GM12878 (cell line): ENCODE data around the gene BGLAP. TPM values are rescaled to one million over a fixed set of nuclear protein-coding genes. Genes with fewer than 3 reads are reported as not detected.
A peak's percentile ranks its signal among the peaks of the same experiment; 100 is the strongest.

Experiments
- CBX3 ChIP-seq: fragments of 200-600 bp; sonication (generic); IDR thresholded peaks from 2 replicates; pipeline ENCODE4 v1.6.1; 2016; ENCODE audit warnings: low read depth, borderline replicate concordance
- CEBPB ChIP-seq, 2 experiments: fragments of 150-350 bp in 1 of 2; IDR thresholded peaks; 2 replicates each; pipeline ENCODE4 v1.6.1; 2012 to 2014; ENCODE audit warnings: low read depth in 2 of 2, low read length in 2 of 2, borderline replicate concordance in 1 of 2, inconsistent platforms in 1 of 2
- CHD2 ChIP-seq: IDR thresholded peaks from 2 replicates; pipeline ENCODE4 v1.6.1; 2011; ENCODE audit warnings: low read depth, low read length, improper control_type of control experiment, borderline replicate concordance
- CREB1 ChIP-seq: IDR thresholded peaks from 2 replicates; pipeline ENCODE4 v1.6.1; 2012; ENCODE audit warnings: low read depth, mild to moderate bottlenecking, inconsistent platforms
- GATAD2B ChIP-seq: fragments of 450-650 bp; conservative IDR thresholded peaks from 2 replicates; pipeline ENCODE4 v1.6.1; 2017; ENCODE audit warnings: low read depth, mild to moderate bottlenecking, moderate library complexity
- HDAC2 ChIP-seq: fragments of 200-600 bp; sonication (generic); IDR thresholded peaks from 2 replicates; pipeline ENCODE4 v1.6.1; 2017
- KAT2A ChIP-seq: conservative IDR thresholded peaks from 2 replicates; pipeline ENCODE4 v1.6.1; 2011; ENCODE audit warnings: low read depth, low read length; ENCODE audit not compliant: control insufficient read depth
- NFIC ChIP-seq: IDR thresholded peaks from 2 replicates; pipeline ENCODE4 v1.6.1; 2012; ENCODE audit warnings: low read depth, mild to moderate bottlenecking, inconsistent platforms, low read length, moderate library complexity
- NR2C2 ChIP-seq: IDR thresholded peaks from 2 replicates; pipeline ENCODE4 v1.6.1; 2011; ENCODE audit warnings: borderline replicate concordance, low read depth; ENCODE audit not compliant: control insufficient read depth, insufficient read length
- POLR2A ChIP-seq: IDR thresholded peaks from 2 replicates; pipeline ENCODE4 v1.6.1; 2011; ENCODE audit warnings: low read depth, mild to moderate bottlenecking, low read length
- POU2F2 ChIP-seq: IDR thresholded peaks from 3 replicates; pipeline ENCODE4 v1.6.1; 2011; ENCODE audit warnings: low read depth, mild to moderate bottlenecking, low read length, borderline replicate concordance
- RUNX3 ChIP-seq: IDR thresholded peaks from 2 replicates; pipeline ENCODE4 v1.6.1; 2012; ENCODE audit warnings: low read length, inconsistent platforms
- SMAD1 ChIP-seq: fragments of 450-650 bp; IDR thresholded peaks from 2 replicates; pipeline ENCODE4 v1.6.1; 2018; ENCODE audit warnings: mild to moderate bottlenecking, low read depth; ENCODE audit not compliant: partially characterized antibody
- TCF12 ChIP-seq: IDR thresholded peaks from 2 replicates; pipeline ENCODE4 v1.6.1; 2011; ENCODE audit warnings: low read depth, mild to moderate bottlenecking, low read length
- YY1 ChIP-seq: IDR thresholded peaks from 2 replicates; pipeline ENCODE4 v1.6.1; 2011; ENCODE audit warnings: low read depth, mild to moderate bottlenecking, low read length
- ZNF24 ChIP-seq: fragments of 450-650 bp; IDR thresholded peaks from 2 replicates; pipeline ENCODE4 v1.6.1; 2017; ENCODE audit warnings: antibody characterized with exemption, mild to moderate bottlenecking
- polyA plus RNA-seq, 11 experiments: library from polyadenylated mRNA; depleted of rRNA in 4 of 11; unstranded in 6 of 11; stranded (reverse) in 5 of 11; fragments of >200 nt; fragmentation: Nextera tagmentation in 4 of 11; fragmentation: Illumina TruSeq in 1 of 11; extraction: Ambion mirVana in 4 of 11; extraction: Trizol in 1 of 11; gene quantifications; 1 replicate in 1 of 11; 2 replicates in 10 of 11; pipeline versions ENCODE4 v1.2.1 to v1.2.3, GENCODE V29; 2011 to 2016; ENCODE audit warnings: inconsistent platforms in 2 of 11, missing spikeins in 2 of 11, low read depth in 1 of 11
- total RNA-seq, 4 experiments: library from RNA; depleted of rRNA in 3 of 4; stranded (reverse); fragments of >200 nt in 3 of 4; fragmentation: Illumina TruSeq in 1 of 4; extraction: Trizol in 1 of 4; gene quantifications; 2 replicates each; pipeline versions ENCODE4 v1.2.1 to v1.2.3, GENCODE V29; 2013 to 2021
- TF ChIP-seq, protein P1 (sequence below): fragments of 450-650 bp; IDR thresholded peaks from 2 replicates; pipeline ENCODE4 v1.6.1; 2016; ENCODE audit warnings: mild to moderate bottlenecking, moderate library complexity, borderline replicate concordance
- TF ChIP-seq, protein P2 (sequence below), 3 experiments: IDR thresholded peaks in 2 of 3; conservative IDR thresholded peaks in 1 of 3; 2 replicates each; pipeline ENCODE4 v1.5.1; 2011; ENCODE audit warnings: low read depth in 3 of 3, low read length in 3 of 3, mild to moderate bottlenecking in 3 of 3, control low read depth in 2 of 3, moderate library complexity in 2 of 3, inconsistent platforms in 1 of 3, mixed read lengths in 1 of 3; ENCODE audit not compliant: control insufficient read depth in 2 of 3, insufficient read depth in 1 of 3; ENCODE audit errors: extremely low read depth in 1 of 3
- TF ChIP-seq, protein P3 (sequence below): fragments of 450-650 bp; IDR thresholded peaks from 2 replicates; pipeline ENCODE4 v1.6.1; 2017; ENCODE audit warnings: borderline replicate concordance

Gene BGLAP
- total and polyA plus RNA-seq, 10 of the 15 experiments (the other 5 are each of a cell fraction or from before 2014, with no cell fraction given), result 0.20 to 1.8 (median 0.40) TPM; not detected in 3

GRCh38 chr1:156212833-156213643, 28.9 kb upstream of the BGLAP start, which contains the start of gene PMF1 (continued):
- TF ChIP-seq, protein P1, sequence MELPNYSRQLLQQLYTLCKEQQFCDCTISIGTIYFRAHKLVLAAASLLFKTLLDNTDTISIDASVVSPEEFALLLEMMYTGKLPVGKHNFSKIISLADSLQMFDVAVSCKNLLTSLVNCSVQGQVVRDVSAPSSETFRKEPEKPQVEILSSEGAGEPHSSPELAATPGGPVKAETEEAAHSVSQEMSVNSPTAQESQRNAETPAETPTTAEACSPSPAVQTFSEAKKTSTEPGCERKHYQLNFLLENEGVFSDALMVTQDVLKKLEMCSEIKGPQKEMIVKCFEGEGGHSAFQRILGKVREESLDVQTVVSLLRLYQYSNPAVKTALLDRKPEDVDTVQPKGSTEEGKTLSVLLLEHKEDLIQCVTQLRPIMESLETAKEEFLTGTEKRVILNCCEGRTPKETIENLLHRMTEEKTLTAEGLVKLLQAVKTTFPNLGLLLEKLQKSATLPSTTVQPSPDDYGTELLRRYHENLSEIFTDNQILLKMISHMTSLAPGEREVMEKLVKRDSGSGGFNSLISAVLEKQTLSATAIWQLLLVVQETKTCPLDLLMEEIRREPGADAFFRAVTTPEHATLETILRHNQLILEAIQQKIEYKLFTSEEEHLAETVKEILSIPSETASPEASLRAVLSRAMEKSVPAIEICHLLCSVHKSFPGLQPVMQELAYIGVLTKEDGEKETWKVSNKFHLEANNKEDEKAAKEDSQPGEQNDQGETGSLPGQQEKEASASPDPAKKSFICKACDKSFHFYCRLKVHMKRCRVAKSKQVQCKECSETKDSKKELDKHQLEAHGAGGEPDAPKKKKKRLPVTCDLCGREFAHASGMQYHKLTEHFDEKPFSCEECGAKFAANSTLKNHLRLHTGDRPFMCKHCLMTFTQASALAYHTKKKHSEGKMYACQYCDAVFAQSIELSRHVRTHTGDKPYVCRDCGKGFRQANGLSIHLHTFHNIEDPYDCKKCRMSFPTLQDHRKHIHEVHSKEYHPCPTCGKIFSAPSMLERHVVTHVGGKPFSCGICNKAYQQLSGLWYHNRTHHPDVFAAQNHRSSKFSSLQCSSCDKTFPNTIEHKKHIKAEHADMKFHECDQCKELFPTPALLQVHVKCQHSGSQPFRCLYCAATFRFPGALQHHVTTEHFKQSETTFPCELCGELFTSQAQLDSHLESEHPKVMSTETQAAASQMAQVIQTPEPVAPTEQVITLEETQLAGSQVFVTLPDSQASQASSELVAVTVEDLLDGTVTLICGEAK, result peak; percentile 43; the same call in 1 of the 2 replicates
- peak; percentile 94 for TF ChIP-seq CREB1
- TF ChIP-seq, protein P2, sequence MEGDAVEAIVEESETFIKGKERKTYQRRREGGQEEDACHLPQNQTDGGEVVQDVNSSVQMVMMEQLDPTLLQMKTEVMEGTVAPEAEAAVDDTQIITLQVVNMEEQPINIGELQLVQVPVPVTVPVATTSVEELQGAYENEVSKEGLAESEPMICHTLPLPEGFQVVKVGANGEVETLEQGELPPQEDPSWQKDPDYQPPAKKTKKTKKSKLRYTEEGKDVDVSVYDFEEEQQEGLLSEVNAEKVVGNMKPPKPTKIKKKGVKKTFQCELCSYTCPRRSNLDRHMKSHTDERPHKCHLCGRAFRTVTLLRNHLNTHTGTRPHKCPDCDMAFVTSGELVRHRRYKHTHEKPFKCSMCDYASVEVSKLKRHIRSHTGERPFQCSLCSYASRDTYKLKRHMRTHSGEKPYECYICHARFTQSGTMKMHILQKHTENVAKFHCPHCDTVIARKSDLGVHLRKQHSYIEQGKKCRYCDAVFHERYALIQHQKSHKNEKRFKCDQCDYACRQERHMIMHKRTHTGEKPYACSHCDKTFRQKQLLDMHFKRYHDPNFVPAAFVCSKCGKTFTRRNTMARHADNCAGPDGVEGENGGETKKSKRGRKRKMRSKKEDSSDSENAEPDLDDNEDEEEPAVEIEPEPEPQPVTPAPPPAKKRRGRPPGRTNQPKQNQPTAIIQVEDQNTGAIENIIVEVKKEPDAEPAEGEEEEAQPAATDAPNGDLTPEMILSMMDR (IDR thresholded peaks at IDR 0.05 in 2 of 3, conservative IDR thresholded peaks at IDR 0.05 in 1 of 3; ENCODE audit: control insufficient read depth in 2 of 3, extremely low read depth in 1 of 3, insufficient read depth in 1 of 3, low read depth in 3 of 3, low read length in 3 of 3), result 0 out of 6 replicates have a peak, but pooled peaks of 1 of the 3 experiments have one; percentile 1
- TF ChIP-seq GATAD2B, result no peak; the same call in 1 of the 2 replicates
- TF ChIP-seq CBX3, result no peak
- no peak for TF ChIP-seq ZNF24
- TF ChIP-seq YY1, result peak; percentile 98
- no peak for TF ChIP-seq NR2C2
- no peak for TF ChIP-seq CEBPB (IDR thresholded peaks at IDR 0.05; ENCODE audit: borderline replicate concordance in 1 of 2, low read depth in 2 of 2, low read length in 2 of 2)
- peak; percentile 98 for TF ChIP-seq CHD2
- no peak for TF ChIP-seq HDAC2
- TF ChIP-seq NFIC, result no peak
- peak; percentile 65 for TF ChIP-seq SMAD1
- TF ChIP-seq TCF12, result 0 out of 2 replicates have a peak, but pooled peaks have one; percentile 25
- 0 out of 3 replicates have a peak, but pooled peaks have one; percentile 52 for TF ChIP-seq POU2F2
- peak; percentile 94 for TF ChIP-seq POLR2A
- TF ChIP-seq RUNX3, result peak; percentile 59
- TF ChIP-seq, protein P3, sequence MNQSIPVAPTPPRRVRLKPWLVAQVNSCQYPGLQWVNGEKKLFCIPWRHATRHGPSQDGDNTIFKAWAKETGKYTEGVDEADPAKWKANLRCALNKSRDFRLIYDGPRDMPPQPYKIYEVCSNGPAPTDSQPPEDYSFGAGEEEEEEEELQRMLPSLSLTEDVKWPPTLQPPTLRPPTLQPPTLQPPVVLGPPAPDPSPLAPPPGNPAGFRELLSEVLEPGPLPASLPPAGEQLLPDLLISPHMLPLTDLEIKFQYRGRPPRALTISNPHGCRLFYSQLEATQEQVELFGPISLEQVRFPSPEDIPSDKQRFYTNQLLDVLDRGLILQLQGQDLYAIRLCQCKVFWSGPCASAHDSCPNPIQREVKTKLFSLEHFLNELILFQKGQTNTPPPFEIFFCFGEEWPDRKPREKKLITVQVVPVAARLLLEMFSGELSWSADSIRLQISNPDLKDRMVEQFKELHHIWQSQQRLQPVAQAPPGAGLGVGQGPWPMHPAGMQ, result peak; percentile 33; the same call in 1 of the 2 replicates
- TF ChIP-seq KAT2A, result no peak
